GM23338 (cell line): Measurements from ENCODE around the gene SFRP5. TPM values are rescaled to one million over a fixed set of nuclear protein-coding genes. Genes with fewer than 3 reads are reported as not detected.

Experiments used
- ATAC-seq: fragments of 200-7000 bp; cut with Tn5 transposase; 3 replicates; pipeline ENCODE4 v1.9.1; 2020
- DNase-seq: peaks from one replicate; pipeline ENCODE4 v3.0.0-alpha.2; 2015; ENCODE audit warnings: low spot score
- H2AFZ ChIP-seq: fragments of 200-600 bp; sonication (generic); 2 replicates; pipeline ENCODE4 v1.8.0; 2016; ENCODE audit warnings: antibody characterized with exemption, mild to moderate bottlenecking, moderate library complexity
- H3F3A ChIP-seq: fragments of 200-600 bp; sonication (generic); replicated peaks from 2 replicates; pipeline ENCODE4 v1.8.0; 2017; ENCODE audit warnings: antibody characterized with exemption, mixed run types, low read depth
- H3K27ac ChIP-seq: fragments of 200-600 bp; sonication (generic); 2 replicates; pipeline ENCODE4 v1.6.1; 2016; ENCODE audit warnings: low read depth
- H3K27me3 ChIP-seq: fragments of 200-600 bp; sonication (generic); 2 replicates; pipeline ENCODE4 v1.8.0; 2016; ENCODE audit warnings: mild to moderate bottlenecking, mixed run types, moderate library complexity; ENCODE audit not compliant: insufficient read depth
- H3K36me3 ChIP-seq: fragments of 200-600 bp; sonication (generic); 2 replicates; pipeline ENCODE4 v1.8.0; 2016; ENCODE audit warnings: mild to moderate bottlenecking; ENCODE audit not compliant: insufficient read depth
- H3K4me1 ChIP-seq: fragments of 200-600 bp; sonication (generic); 2 replicates; pipeline ENCODE4 v1.8.0; 2016; ENCODE audit warnings: mild to moderate bottlenecking, moderate library complexity; ENCODE audit not compliant: insufficient read depth
- H3K4me2 ChIP-seq: fragments of 200-600 bp; sonication (generic); 2 replicates; pipeline ENCODE4 v1.7.1; 2017; ENCODE audit warnings: mixed run types
- H3K4me3 ChIP-seq: fragments of 200-600 bp; sonication (generic); 2 replicates; pipeline ENCODE4 v1.6.1; 2016; ENCODE audit warnings: mixed run types
- H3K79me2 ChIP-seq: fragments of 200-600 bp; sonication (generic); replicated peaks from 2 replicates; pipeline ENCODE4 v1.8.0; 2017; ENCODE audit warnings: mild to moderate bottlenecking; ENCODE audit not compliant: insufficient read depth
- H3K9me2 ChIP-seq: fragments of 200-600 bp; sonication (generic); 2 replicates; pipeline ENCODE4 v1.8.0; 2017; ENCODE audit not compliant: insufficient read depth
- H4K20me1 ChIP-seq: fragments of 200-600 bp; sonication (generic); replicated peaks from 2 replicates; pipeline ENCODE4 v1.8.0; 2017; ENCODE audit warnings: mild to moderate bottlenecking; ENCODE audit not compliant: insufficient read depth
- H3K27ac Mint-ChIP-seq: 2 replicates; pipeline ENCODE4 v1.8.0; 2020; ENCODE audit warnings: inconsistent platforms, mild to moderate bottlenecking, moderate library complexity, mixed read lengths
- H3K27me3 Mint-ChIP-seq: 3 replicates; pipeline ENCODE4 v1.8.0; 2022; ENCODE audit warnings: low read depth, mild to moderate bottlenecking, moderate library complexity, mixed read lengths, inconsistent platforms; ENCODE audit not compliant: insufficient read depth, poor library complexity
- H3K36me3 Mint-ChIP-seq: 3 replicates; pipeline ENCODE4 v1.8.0; 2021; ENCODE audit warnings: low read depth, mild to moderate bottlenecking, inconsistent platforms, moderate library complexity, mixed read lengths
- H3K4me1 Mint-ChIP-seq: 3 replicates; pipeline ENCODE4 v1.8.0; 2020; ENCODE audit warnings: mild to moderate bottlenecking, inconsistent platforms, mixed read lengths
- H3K4me3 Mint-ChIP-seq: 3 replicates; pipeline ENCODE4 v1.8.0; 2021; ENCODE audit warnings: moderate library complexity, mild to moderate bottlenecking, inconsistent platforms, mixed read lengths
- H3K9me3 Mint-ChIP-seq: 3 replicates; pipeline ENCODE4 v1.8.0; 2020; ENCODE audit warnings: moderate library complexity, mild to moderate bottlenecking, inconsistent platforms, mixed read lengths
- CREB1 ChIP-seq: fragments of 250-450 bp; sonication (Bioruptor Pico); IDR thresholded peaks from 2 replicates; pipeline ENCODE4 v1.5.0; 2020; ENCODE audit warnings: low read depth, mild to moderate bottlenecking, moderate library complexity
- EZH2phosphoT487 ChIP-seq: fragments of 200-600 bp; sonication (generic); IDR thresholded peaks from one replicate; pipeline ENCODE4 v1.8.1; 2018; ENCODE audit warnings: antibody characterized with exemption; ENCODE audit not compliant: unreplicated experiment
- JUNB ChIP-seq: IDR thresholded peaks from one replicate; pipeline ENCODE4 v1.6.1; 2016; ENCODE audit warnings: antibody characterized with exemption; ENCODE audit not compliant: unreplicated experiment
- ZNF114 ChIP-seq: fragments of 250-450 bp; sonication (Bioruptor Pico); IDR thresholded peaks from 2 replicates; pipeline ENCODE4 v1.5.0; 2020; ENCODE audit warnings: mild to moderate bottlenecking, moderate library complexity
- polyA plus RNA-seq: library from polyadenylated mRNA; unstranded; fragments of >200 nt; fragmentation: Nextera tagmentation; extraction: Ambion mirVana; gene quantifications from 2 replicates; pipeline ENCODE4 v1.2.1, GENCODE V29; 2016
- total RNA-seq: library from RNA; depleted of rRNA; stranded (reverse); fragments of >200 nt; shearing (Covaris generic); gene quantifications from 2 replicates; pipeline ENCODE4 v1.2.3, GENCODE V29; 2014
- TF ChIP-seq, protein P1 (sequence below): IDR thresholded peaks from one replicate; pipeline ENCODE4 v1.6.1; 2018; ENCODE audit warnings: antibody characterized with exemption; ENCODE audit not compliant: unreplicated experiment
- TF ChIP-seq, protein P2 (sequence below), 2 experiments: fragments of 200-600 bp in 1 of 2; sonication (generic) in 1 of 2; conservative IDR thresholded peaks; 2 replicates each; pipeline versions ENCODE4 v1.5.1 to v1.6.1; 2016 to 2017; ENCODE audit warnings: antibody characterized with exemption in 2 of 2, low read depth in 2 of 2, mild to moderate bottlenecking in 2 of 2, moderate library complexity in 1 of 2
- TF ChIP-seq, protein P3 (sequence below): IDR thresholded peaks from 2 replicates; pipeline ENCODE4 v1.6.1; 2016; ENCODE audit warnings: antibody characterized with exemption

Gene SFRP5
- total and polyA plus RNA-seq, 2 experiments from 2014 or later, result 2.4 to 3.5 TPM

DNA sequence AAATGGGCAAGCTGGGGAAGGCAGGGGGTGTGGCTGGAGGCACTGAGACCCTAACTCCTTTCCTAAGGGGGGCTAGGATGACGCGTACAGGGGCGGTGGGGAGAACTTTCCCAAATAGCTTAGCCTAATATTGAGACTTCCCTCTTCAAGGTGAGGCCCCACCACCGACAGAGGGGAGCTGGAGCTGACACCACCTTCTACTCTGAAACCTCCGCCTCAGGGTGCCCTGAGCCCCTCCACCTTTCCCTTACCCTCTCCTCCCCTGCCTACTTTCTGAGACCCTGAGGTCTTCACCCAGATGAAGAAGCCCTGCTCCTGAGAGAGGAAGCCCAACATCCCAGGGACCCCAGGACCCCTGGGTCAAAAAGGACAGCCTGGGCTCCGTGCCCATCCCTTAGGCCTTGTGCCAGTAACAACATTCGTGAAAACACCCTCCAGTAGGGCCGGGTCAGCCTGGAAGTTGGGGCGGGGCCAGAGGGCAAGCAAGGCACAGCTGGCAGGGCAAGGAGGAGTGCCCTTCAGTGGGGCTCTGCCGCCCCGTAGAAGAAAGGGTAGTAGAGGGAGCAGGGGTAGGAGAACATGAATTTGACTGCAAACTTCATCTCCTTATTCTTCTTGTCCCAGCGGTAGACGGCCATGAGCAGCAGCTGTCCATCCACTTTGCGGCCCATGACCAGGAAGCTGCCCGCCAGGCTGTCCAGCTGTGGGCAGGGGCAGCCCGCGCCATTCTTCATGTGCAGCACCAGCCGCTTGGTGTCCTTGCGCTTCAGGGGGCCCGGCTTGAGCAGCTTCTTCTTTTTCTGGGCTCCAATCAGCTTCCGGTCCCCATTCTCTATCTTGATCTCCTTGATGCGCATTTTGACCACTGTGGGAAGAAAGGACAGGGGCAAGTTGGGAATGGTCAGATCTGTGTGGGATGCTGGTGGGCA, 4.5 kb downstream of the SFRP5 start:
- Mint-ChIP-seq H3K9me3 (peaks cover 2% of the 10 kb centered on the region; the same call in 2 of the 3 replicates), H3K36me3 (no peaks in the 10 kb centered on the region; the same call in 2 of the 3 replicates), H3K4me3 (no peak overlapping the region), H3K4me1 (peaks cover 29% of the 10 kb centered on the region), H3K27me3 (peaks cover 40% of the 10 kb centered on the region), H3K27ac (no peak overlapping the region)
- TF ChIP-seq, protein P1, sequence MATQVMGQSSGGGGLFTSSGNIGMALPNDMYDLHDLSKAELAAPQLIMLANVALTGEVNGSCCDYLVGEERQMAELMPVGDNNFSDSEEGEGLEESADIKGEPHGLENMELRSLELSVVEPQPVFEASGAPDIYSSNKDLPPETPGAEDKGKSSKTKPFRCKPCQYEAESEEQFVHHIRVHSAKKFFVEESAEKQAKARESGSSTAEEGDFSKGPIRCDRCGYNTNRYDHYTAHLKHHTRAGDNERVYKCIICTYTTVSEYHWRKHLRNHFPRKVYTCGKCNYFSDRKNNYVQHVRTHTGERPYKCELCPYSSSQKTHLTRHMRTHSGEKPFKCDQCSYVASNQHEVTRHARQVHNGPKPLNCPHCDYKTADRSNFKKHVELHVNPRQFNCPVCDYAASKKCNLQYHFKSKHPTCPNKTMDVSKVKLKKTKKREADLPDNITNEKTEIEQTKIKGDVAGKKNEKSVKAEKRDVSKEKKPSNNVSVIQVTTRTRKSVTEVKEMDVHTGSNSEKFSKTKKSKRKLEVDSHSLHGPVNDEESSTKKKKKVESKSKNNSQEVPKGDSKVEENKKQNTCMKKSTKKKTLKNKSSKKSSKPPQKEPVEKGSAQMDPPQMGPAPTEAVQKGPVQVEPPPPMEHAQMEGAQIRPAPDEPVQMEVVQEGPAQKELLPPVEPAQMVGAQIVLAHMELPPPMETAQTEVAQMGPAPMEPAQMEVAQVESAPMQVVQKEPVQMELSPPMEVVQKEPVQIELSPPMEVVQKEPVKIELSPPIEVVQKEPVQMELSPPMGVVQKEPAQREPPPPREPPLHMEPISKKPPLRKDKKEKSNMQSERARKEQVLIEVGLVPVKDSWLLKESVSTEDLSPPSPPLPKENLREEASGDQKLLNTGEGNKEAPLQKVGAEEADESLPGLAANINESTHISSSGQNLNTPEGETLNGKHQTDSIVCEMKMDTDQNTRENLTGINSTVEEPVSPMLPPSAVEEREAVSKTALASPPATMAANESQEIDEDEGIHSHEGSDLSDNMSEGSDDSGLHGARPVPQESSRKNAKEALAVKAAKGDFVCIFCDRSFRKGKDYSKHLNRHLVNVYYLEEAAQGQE, result no peak
- TF ChIP-seq, protein P2, sequence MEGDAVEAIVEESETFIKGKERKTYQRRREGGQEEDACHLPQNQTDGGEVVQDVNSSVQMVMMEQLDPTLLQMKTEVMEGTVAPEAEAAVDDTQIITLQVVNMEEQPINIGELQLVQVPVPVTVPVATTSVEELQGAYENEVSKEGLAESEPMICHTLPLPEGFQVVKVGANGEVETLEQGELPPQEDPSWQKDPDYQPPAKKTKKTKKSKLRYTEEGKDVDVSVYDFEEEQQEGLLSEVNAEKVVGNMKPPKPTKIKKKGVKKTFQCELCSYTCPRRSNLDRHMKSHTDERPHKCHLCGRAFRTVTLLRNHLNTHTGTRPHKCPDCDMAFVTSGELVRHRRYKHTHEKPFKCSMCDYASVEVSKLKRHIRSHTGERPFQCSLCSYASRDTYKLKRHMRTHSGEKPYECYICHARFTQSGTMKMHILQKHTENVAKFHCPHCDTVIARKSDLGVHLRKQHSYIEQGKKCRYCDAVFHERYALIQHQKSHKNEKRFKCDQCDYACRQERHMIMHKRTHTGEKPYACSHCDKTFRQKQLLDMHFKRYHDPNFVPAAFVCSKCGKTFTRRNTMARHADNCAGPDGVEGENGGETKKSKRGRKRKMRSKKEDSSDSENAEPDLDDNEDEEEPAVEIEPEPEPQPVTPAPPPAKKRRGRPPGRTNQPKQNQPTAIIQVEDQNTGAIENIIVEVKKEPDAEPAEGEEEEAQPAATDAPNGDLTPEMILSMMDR (conservative IDR thresholded peaks at IDR 0.05; ENCODE audit: low read depth in 2 of 2), result no peak
- TF ChIP-seq, protein P3, sequence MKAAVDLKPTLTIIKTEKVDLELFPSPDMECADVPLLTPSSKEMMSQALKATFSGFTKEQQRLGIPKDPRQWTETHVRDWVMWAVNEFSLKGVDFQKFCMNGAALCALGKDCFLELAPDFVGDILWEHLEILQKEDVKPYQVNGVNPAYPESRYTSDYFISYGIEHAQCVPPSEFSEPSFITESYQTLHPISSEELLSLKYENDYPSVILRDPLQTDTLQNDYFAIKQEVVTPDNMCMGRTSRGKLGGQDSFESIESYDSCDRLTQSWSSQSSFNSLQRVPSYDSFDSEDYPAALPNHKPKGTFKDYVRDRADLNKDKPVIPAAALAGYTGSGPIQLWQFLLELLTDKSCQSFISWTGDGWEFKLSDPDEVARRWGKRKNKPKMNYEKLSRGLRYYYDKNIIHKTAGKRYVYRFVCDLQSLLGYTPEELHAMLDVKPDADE, result no peak
- Histone ChIP-seq H3F3A (no peaks in the 10 kb centered on the region), H3K4me3 (no peak overlapping the region), H3K4me1 (peaks cover 12% of the 10 kb centered on the region; the same call in 1 of the 2 replicates), H3K36me3 (no peaks in the 10 kb centered on the region), H3K4me2 (no peak overlapping the region), H3K9me2 (no peaks in the 10 kb centered on the region), H3K27ac (no peak overlapping the region), H2AFZ (no peak overlapping the region), H4K20me1 (no peaks in the 10 kb centered on the region; the same call in 1 of the 2 replicates), H3K27me3 (peaks cover 33% of the 10 kb centered on the region), H3K79me2 (no peaks in the 10 kb centered on the region)
- ATAC-seq, result no peak
- DNase-seq, result no peak

DNA sequence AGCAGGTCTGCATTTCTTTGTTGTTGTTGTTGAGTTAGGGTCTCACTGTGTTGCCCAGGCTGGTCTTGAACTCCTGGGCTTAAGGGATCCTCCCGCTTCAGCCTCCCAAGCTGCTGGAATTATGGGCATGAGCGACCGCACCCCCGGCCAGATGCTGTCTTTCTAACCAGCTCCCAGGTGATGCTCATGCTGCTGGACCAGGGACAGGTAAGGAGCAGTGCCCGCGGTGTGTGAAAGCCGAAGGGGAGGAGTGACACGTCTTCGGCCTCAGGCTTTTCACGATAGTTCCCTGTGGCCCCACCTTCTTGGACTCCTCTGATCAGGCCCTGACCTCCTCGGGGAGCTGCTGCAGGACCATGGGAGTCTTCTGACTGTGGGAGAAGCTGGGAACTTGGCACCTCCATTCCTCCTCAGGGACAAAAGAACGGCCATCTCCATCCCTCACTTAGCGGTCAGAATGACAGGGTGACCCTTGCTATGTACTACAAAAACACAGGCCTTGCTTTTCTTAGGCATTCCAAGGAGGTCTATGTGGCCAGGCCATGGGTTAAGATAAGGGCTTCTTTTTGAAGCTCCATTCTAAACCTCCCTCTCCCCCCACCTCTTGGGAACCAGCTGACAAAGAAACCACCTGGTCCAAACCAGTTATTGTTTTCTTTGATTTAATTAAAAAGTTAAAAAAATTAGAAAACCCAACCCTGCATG, 5.5 kb downstream of the SFRP5 start:
- ATAC-seq (no peak), DNase-seq (no peak)
- H3K27ac Mint-ChIP-seq, result no peak overlapping the region
- peaks cover 10% of the 10 kb centered on the region; the same call in 1 of the 2 replicates for H3K4me1 ChIP-seq
- H2AFZ ChIP-seq, result no peak overlapping the region
- peaks cover 27% of the 10 kb centered on the region for H3K27me3 ChIP-seq
- H3K9me3 Mint-ChIP-seq, result no peaks in the 10 kb centered on the region
- H3K27me3 Mint-ChIP-seq, result peaks cover 40% of the 10 kb centered on the region
- no peaks in the 10 kb centered on the region; the same call in 1 of the 2 replicates for H4K20me1 ChIP-seq
- no peak overlapping the region for H3K4me3 ChIP-seq
- H3K36me3 ChIP-seq, result no peaks in the 10 kb centered on the region
- H3K79me2 ChIP-seq, result no peaks in the 10 kb centered on the region
- H3K4me3 Mint-ChIP-seq, result no peak overlapping the region
- H3F3A ChIP-seq, result no peaks in the 10 kb centered on the region
- TF ChIP-seq JUNB (no peak), CREB1 (CRISPR knock-in tag) (no peak), EZH2phosphoT487 (no peak), ZNF114 (CRISPR knock-in tag) (no peak)
- TF ChIP-seq, protein P2 (conservative IDR thresholded peaks at IDR 0.05; ENCODE audit: low read depth in 2 of 2), result no peak
- H3K9me2 ChIP-seq, result no peaks in the 10 kb centered on the region
- no peak overlapping the region for H3K4me2 ChIP-seq
- peaks cover 31% of the 10 kb centered on the region for H3K4me1 Mint-ChIP-seq
- peaks cover 6% of the 10 kb centered on the region; the same call in 2 of the 3 replicates for H3K36me3 Mint-ChIP-seq
- H3K27ac ChIP-seq, result no peak overlapping the region
